Daoy (cell line): ENCODE measurements around the gene GNPAT. TPM values are rescaled to one million over a fixed set of nuclear protein-coding genes. Genes with fewer than 3 reads are reported as not detected.
"Not testable (repeated sequence)": the region's sequence is repeated elsewhere in the genome, so short reads cannot be mapped to it uniquely, and the experiment has no call there.

ENCODE experiments used
- DNase-seq: peaks from one replicate; pipeline ENCODE4 v3.0.0-alpha.2; 2015; ENCODE audit warnings: low read depth
- total RNA-seq: library from RNA; depleted of rRNA; stranded (reverse); fragments of >200 nt; shearing (Covaris generic); gene quantifications from 2 replicates; pipeline ENCODE4 v1.2.3, GENCODE V29; 2014; rRNA removed

GNPAT gene
- 65.1 and 67.3 TPM in 2 replicates for total RNA-seq

DNA sequence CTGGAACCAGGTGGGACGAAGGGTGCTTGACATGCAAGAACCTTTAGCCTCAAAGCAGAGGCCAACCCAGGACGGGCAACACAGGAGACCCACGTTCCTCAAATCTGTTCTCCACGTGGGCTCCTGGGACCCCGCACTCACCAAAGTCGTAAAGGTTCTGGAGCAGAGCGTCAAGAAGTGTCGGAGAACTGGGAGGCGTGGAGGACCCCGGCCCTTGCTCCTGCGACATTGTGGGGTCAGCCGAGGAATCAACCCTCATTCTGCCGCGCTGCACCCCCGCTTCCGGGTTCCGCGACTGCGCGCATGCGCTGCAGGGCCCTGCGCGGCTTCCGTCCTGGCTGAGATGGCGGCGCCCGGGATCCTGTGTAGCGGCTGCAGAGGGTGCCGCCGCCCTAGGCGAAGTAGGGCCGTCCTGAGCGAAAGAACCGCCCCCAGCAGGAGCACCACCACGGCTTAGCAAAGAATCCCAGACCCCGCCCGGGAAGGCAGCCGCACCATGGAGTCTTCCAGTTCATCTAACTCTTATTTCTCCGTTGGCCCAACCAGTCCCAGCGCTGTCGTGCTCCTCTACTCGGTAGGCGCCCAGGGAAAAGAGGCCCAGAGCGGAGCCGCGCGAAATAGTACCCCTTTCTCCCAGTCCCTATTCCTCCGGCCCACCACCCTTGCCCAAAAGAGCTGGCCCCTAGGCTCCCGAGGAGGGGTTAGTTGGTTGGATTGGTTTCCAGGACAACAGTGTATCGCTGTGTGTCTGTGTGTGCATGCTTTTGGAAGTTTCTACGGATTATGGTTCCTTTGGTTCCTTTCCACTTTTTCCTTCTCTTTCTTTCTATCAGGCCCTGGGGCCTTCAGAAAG lies at the start of gene GNPAT:
Gene GNPAT (plus strand): TSS at position 330 of the 853 bp plus-strand sequence. CDS start 167 bp downstream, at position 497.
- peak; percentile 94 for DNase-seq

GRCh38 chr1:231192620-231193163 lies 48.3 kb upstream of the GNPAT start:
- peak; percentile 67 for DNase-seq

DNA sequence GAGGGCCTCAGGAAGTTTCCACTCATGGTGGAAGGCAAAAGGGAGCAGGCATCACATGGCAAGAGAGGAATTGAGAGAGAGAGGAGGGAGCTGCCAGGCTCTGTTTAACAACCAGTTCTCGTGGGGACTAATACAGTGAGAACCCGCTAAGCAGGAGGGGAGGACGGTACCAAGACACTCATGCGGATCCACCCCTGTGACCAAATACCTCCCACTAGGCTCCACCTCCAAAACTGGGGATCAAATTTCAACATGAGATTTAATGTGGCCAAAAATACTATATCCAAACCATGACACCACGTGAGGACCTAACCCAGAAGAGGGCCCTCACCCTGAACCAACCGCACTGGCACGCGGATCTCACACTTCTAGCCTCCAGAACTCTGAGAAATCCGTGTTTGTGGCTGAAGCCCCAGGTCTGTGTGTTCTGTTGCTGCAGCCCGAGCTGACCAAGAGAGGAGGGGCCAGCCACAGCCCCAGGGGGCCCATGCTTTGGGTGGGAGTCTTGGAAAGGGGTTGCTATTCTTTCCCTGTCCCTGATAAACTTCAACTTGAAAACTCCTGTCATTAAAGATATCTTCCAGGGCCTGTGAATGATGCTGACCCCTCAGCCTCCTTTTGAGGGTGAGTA lies 47.2 kb upstream of the GNPAT start:
- DNase-seq, result no peak

GRCh38 chr1:231194476-231194842 lies 46.6 kb upstream of the GNPAT start:
- no peak for DNase-seq

- DNase-seq, result peak; percentile 20
These were observed 46.0 kb upstream of the GNPAT start for GRCh38 chr1:231194843-231195516.

- no peak for DNase-seq
These were observed 44.7 kb upstream of the GNPAT start for GRCh38 chr1:231196307-231196706.

- DNase-seq, result no peak
These were observed 44.3 kb upstream of the GNPAT start for GRCh38 chr1:231196728-231197127.

- no peak for DNase-seq
These were observed 41.1 kb upstream of the GNPAT start for GRCh38 chr1:231199868-231200267.

- peak; percentile 19 for DNase-seq
These were observed 40.5 kb upstream of the GNPAT start for GRCh38 chr1:231200388-231201031.

GRCh38 chr1:231201375-231201978 lies 39.5 kb upstream of the GNPAT start:
- DNase-seq, result no peak

- no peak for DNase-seq
These were observed 38.9 kb upstream of the GNPAT start for GRCh38 chr1:231201979-231202633.

DNA sequence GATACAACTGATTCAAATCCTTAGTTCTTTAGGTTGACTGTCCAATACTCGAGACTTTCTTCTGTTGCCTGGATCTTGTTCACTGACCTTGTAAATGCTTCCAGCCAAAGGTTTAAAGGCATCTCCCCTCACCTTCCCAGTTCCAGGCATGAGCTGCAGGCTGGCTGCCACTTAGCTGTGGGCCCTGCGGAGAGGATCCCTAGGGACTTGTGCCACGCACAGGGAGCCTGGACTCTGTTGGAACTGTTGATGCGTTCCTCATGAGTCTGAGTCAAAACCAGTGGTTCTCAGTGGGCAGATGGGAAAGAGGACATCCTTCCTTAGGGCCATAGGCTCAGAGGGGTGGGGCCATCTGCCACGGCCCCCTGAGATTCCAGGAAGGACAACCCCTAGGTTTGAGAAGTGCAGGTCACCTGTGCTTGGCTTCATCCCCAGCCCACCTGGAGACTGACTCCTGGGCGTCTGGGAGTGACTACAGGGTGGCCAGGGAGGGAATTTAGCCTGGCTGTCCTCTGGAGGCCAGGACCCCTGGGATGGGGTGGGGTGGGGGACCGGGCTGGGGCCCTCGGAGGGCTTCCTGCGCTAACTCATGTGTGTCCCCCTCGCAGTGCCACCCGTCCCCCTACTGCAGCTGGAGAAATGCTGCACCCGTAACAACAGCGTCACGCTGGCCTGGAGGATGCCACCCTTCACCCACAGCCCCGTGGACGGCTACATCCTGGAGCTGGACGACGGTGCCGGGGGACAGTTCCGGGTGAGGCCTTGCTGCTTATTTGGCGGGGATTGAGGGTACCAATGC lies 37.6 kb upstream of the GNPAT start:
- no peak for DNase-seq

- peak; percentile 32 for DNase-seq
These were observed 34.2 kb upstream of the GNPAT start for GRCh38 chr1:231206856-231207255.

DNA sequence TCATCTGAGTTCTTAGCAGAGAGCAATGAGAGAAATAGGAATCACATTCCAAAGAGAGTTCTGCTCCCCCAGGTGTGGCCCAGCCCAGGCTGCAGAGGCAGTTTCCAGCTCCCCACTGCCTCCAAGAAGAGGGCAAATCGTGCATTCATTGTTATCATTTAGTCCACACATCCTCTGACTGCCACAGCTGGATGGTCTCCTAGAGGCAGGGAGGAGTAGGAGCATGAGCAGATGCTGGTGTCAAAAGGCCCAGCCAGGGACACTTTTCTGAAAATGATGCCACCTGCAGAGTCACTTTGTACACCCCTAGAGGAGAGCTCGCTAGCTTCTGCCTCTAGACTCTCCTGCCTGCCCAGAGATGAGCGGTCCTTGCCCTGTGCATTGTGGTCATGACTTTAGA lies 33.6 kb upstream of the GNPAT start:
- no peak for DNase-seq

DNA sequence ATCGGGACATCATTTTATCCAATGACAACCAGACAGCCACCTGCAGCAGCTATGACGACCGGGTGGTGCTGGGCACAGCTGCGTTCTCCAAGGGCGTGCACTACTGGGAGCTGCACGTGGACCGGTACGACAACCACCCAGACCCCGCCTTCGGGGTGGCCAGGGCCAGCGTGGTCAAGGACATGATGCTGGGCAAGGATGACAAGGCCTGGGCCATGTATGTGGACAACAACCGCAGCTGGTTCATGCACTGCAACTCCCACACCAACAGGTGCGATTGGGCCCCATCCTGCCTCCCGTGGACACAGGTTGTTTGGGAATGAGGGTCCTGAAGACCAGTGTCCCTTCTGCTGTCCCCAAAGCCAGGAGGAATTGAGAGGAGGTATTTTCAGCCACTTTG lies 32.0 kb upstream of the GNPAT start:
- DNase-seq, result no peak

DNA sequence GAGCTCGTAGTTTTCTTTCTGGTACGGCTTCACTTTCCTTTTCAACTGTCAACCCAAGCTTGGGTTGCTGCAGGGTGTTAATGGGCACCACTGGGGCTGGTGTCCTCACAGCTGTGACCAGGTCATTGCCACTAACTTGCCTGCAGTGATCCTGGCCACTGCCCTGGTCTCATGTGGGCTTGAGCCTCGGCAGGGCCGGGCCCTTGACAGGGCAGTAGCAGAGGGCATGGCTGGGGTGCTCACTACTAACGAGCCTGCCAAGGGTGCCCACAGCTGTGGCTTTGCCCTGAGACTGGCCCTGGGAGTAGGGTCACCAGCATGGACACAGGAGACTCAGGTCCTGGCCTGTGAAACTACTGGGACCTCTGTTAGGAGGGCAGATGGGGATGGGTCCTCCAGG lies 31.5 kb upstream of the GNPAT start:
- DNase-seq, result no peak

DNA sequence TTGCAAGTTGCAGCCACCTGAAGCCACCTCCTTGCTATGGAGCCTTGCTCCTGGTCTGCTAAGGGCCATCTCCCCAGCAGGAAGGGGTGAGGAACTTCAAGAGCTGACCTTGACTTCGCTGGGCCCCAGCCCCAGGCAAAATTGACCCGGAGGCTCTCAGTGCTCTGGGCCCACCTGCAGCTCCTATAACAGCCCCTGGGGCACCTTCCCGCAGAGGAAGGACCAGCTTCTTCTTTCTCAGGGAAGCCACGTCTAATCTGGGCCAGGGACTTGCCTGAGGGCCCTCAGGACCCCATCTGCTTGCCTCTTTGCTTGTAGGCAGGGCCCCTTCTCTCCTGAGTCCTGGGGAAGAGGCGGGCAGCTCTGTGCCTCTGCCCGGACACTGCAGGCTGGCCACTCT lies 30.9 kb upstream of the GNPAT start:
- no peak for DNase-seq

DNA sequence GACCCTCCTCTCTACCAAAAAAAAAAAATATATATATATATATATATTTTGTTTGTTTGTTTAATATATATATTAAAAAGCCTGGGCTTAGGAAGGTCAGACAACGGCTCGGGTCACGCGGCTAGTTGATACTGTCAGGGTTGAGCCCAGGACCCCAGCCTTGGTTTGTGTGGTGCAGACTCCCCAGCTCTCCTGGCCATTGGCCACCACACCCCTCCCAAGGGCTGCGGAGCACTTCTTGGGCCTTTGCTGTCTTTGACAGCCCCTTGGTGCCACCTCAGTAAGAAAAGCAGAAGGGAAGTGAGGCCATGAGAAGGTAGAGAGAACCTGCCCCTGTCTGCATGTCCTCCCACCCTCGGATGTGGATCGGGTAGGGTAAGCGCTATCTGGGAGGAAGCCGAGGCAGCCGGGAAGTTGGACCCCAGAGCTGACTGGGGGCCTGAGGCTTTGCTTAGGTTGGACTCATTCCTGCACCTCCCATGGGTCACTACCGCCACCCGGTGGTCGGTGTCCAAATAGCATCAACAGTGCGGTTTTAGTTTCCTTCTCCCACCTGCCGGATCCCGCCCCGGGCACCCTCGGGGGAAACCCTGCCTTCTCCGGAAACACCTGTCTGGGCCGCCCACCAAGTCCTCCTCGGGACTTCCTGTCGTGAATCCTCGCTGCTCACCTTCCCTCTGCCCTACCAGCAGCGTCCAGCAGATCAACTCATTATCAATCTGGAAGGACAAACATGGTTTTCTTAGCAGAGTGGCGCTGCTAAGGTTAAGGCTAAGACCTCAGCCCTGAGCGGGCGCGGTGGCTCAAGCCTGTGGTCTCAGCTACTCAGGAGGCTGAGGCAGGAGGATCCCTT lies 29.8 kb upstream of the GNPAT start:
- peak; percentile 83 for DNase-seq

GRCh38 chr1:231212301-231212700 lies 28.7 kb upstream of the GNPAT start:
- DNase-seq, result not testable (repeated sequence)
